Muscle of arm (tissue), 12 donors: ENCODE results near the gene ANKRD53. TPM values are rescaled to one million over a fixed set of nuclear protein-coding genes. Genes with fewer than 3 reads are reported as not detected.

Experiments used
- DNase-seq: peaks from one replicate; pipeline ENCODE4 v3.0.0-alpha.2; 2013
- polyA plus RNA-seq, 12 donors: library from polyadenylated mRNA; unstranded; fragments of 120-200 nt; gene quantifications; one replicate each; pipeline ENCODE4 v1.2.1, GENCODE V29; 2013; ENCODE audit not compliant: insufficient read length in 12 of 12

ANKRD53 gene
- polyA plus RNA-seq, 12 donors: 0.71 to 2.6 (median 1.3) TPM; not detected in 2

- no peak for DNase-seq
Measured at GRCh38 chr2:70942396-70943204, 35.8 kb upstream of the ANKRD53 start.

- DNase-seq: no peak
Measured at GRCh38 chr2:70943205-70943871, 35.1 kb upstream of the ANKRD53 start.

GRCh38 chr2:70944111-70944690 lies 34.2 kb upstream of the ANKRD53 start:
- DNase-seq: no peak

GRCh38 chr2:70946832-70947442 lies 31.5 kb upstream of the ANKRD53 start:
- peak; percentile 63 for DNase-seq

- no peak for DNase-seq
Measured at GRCh38 chr2:70947556-70948184, 30.8 kb upstream of the ANKRD53 start.

- peak; percentile 77 for DNase-seq
Measured at GRCh38 chr2:70948337-70949003, 30.0 kb upstream of the ANKRD53 start.

- no peak for DNase-seq
Measured at GRCh38 chr2:70949086-70949485, 29.3 kb upstream of the ANKRD53 start.

- no peak for DNase-seq
Measured at GRCh38 chr2:70954886-70955285, 23.5 kb upstream of the ANKRD53 start.

- DNase-seq: no peak
Measured at GRCh38 chr2:70956141-70956540, 22.3 kb upstream of the ANKRD53 start.

GRCh38 chr2:70957798-70958197 lies 20.6 kb upstream of the ANKRD53 start:
- DNase-seq: no peak

GRCh38 chr2:70958759-70959158 lies 19.7 kb upstream of the ANKRD53 start:
- DNase-seq: no peak

GRCh38 chr2:70959271-70959761 lies 19.1 kb upstream of the ANKRD53 start:
- DNase-seq: no peak

- no peak for DNase-seq
Measured at GRCh38 chr2:70959851-70960832, 18.3 kb upstream of the ANKRD53 start.

- no peak for DNase-seq
Measured at GRCh38 chr2:70960833-70961647, 17.4 kb upstream of the ANKRD53 start.

- no peak for DNase-seq
Measured at GRCh38 chr2:70961648-70961994, 16.8 kb upstream of the ANKRD53 start.

GRCh38 chr2:70962211-70962884 lies 16.1 kb upstream of the ANKRD53 start:
- DNase-seq: no peak

- DNase-seq: no peak
Measured at GRCh38 chr2:70962885-70963878, 15.2 kb upstream of the ANKRD53 start.
